ENCODE data around the gene ZNF547. TPM values are rescaled to one million over a fixed set of nuclear protein-coding genes. Genes with fewer than 3 reads are reported as not detected.

The ZNF547 gene
- total and polyA plus RNA-seq, 2 of the 8 experiments (the other 6 are each of a cell fraction or from before 2014, with no cell fraction given): 1.1 to 2.1 TPM

- H2AK5ac ChIP-seq (ENCODE audit: low read depth, low read length): no peak within 1 kb of the TSS
- no peak within 1 kb of the TSS for H3K14ac ChIP-seq (ENCODE audit: insufficient read length)
- H3K9ac ChIP-seq (replicated peaks in 1 of 4; ENCODE audit: extremely low read depth in 1 of 4, low read depth in 3 of 4, low read length in 3 of 4): peak within 1 kb of the TSS; percentile 39 to 79 (median 66)
- no peaks in the 10 kb centered on the region; a peak in 1 of 7 replicates for H3K4me1 ChIP-seq (replicated peaks in 1 of 4; ENCODE audit: control insufficient read depth in 3 of 4, insufficient read depth in 4 of 4, low read length in 3 of 4)
- H4K5ac ChIP-seq (ENCODE audit: insufficient read length, low read depth, low read length): peak within 1 kb of the TSS; percentile 17
- peak within 1 kb of the TSS; percentile 74; the same call in 1 of the 2 replicates for H4K8ac ChIP-seq (ENCODE audit: extremely low read depth, insufficient read depth, low read length)
- no peaks in the 10 kb centered on the region for H4K20me1 ChIP-seq (replicated peaks in 1 of 2; ENCODE audit: control insufficient read depth in 1 of 2, insufficient read depth in 2 of 2, low read length in 2 of 2)
- POLR2A ChIA-PET (ENCODE audit: partially characterized antibody): interaction anchor here (0.6 to 3.1 kb wide), 12 partner anchors 9 to 1790 kb away, joined by 3 to 20 read pairs (median 3); partner anchors contain the start of genes TRAPPC2B, ZNF304, ZNF460 and ZNF524
- CTCF ChIA-PET (ENCODE audit: partially characterized antibody): interaction anchor here (1.3 kb wide), 1 partner anchor 16 kb away, joined by 4 read pairs; no protein-coding TSS in a partner anchor
- H2BK12ac ChIP-seq (ENCODE audit: low read depth, low read length): no peak within 1 kb of the TSS
- no peak within 1 kb of the TSS for H3K56ac ChIP-seq (replicated peaks; ENCODE audit: insufficient read length, low read depth, low read length)
- H2BK120ac ChIP-seq (replicated peaks; ENCODE audit: low read depth, low read length): no peak within 1 kb of the TSS
- DNase-seq (ENCODE audit: low read depth in 1 of 2, low spot score in 2 of 2) (peak; percentile 96 to 99), FAIRE-seq (peak; percentile 99)
- H2AFZ ChIP-seq (ENCODE audit: low read length): peak within 1 kb of the TSS; percentile 97
- no peaks in the 10 kb centered on the region for H3K27me3 ChIP-seq (replicated peaks in 1 of 4; ENCODE audit: control insufficient read depth in 3 of 4, extremely low read depth in 1 of 4, insufficient read depth in 3 of 4, low read length in 3 of 4)
- peak within 1 kb of the TSS; percentile 54 to 88 (median 80) for H3K4me3 ChIP-seq (ENCODE audit: extremely low read depth in 1 of 4, insufficient read depth in 2 of 4, low read depth in 3 of 4, low read length in 4 of 4)
- H3K23ac ChIP-seq (ENCODE audit: insufficient read length): no peak within 1 kb of the TSS
- peak within 1 kb of the TSS; percentile 69 to 92 for H3K4me2 ChIP-seq (ENCODE audit: insufficient read depth in 1 of 2, low read depth in 2 of 2, low read length in 2 of 2)
- peak within 1 kb of the TSS; percentile 59 for H4K91ac ChIP-seq (replicated peaks; ENCODE audit: insufficient read length, low read length)
- H3K18ac ChIP-seq (ENCODE audit: extremely low read depth, low read length): no peak within 1 kb of the TSS; the same call in 1 of the 2 replicates
- H3K23me2 ChIP-seq (ENCODE audit: low read depth, low read length): peaks cover 3% of the 10 kb centered on the region; the same call in 1 of the 2 replicates
- H3K36me3 ChIP-seq (ENCODE audit: control insufficient read depth in 2 of 4, insufficient read depth in 4 of 4, low read length in 3 of 4): no peaks in the 10 kb centered on the region
- no peak within 1 kb of the TSS for H2BK20ac ChIP-seq (ENCODE audit: low read length)
- no peaks in the 10 kb centered on the region; the same call in 1 of the 2 replicates for H3K79me1 ChIP-seq (ENCODE audit: low read depth, low read length)
- 3% methylated on average over 50 of the region's 50 CpGs; no CpG with 5 or more reads in 1 of the 2 experiments for WGBS, 2 experiments (ENCODE audit: extremely low coverage in 1 of 2, insufficient coverage in 1 of 2, insufficient read length in 1 of 2, insufficient replicate concordance in 2 of 2, low coverage in 1 of 2, low lambda C conversion rate in 2 of 2, missing lambda C conversion rate in 1 of 2)
- H3K79me2 ChIP-seq (ENCODE audit: control insufficient read depth in 1 of 2, insufficient read depth in 2 of 2, low read length in 2 of 2): peaks cover 3 to 28% of the 10 kb centered on the region in 2 experiments; a peak in 3 of 4 replicates
- no peak within 1 kb of the TSS for H2BK15ac ChIP-seq (ENCODE audit: low read length)
- H3K9me3 ChIP-seq (ENCODE audit: insufficient read depth in 2 of 2, low read depth in 1 of 2, low read length in 1 of 2): no peaks in the 10 kb centered on the region
- no peak within 1 kb of the TSS for H3K4ac ChIP-seq (replicated peaks; ENCODE audit: insufficient read length, low read depth, low read length)
- H3K27ac ChIP-seq (ENCODE audit: low read depth, low read length): peak within 1 kb of the TSS; percentile 53; the same call in 1 of the 2 replicates
- H2BK5ac ChIP-seq (ENCODE audit: low read depth, low read length): peak within 1 kb of the TSS; percentile 40
- TF ChIP-seq CTCF (IDR thresholded peaks at IDR 0.05; ENCODE audit: control extremely low read depth in 1 of 3, insufficient read depth in 1 of 3, low read depth in 1 of 3, low read length in 3 of 3) (peak in 2 of 3 experiments; percentile 6 to 28; a peak in 3 of 4 replicates), JUND (IDR thresholded peaks at IDR 0.05; ENCODE audit: low read length) (peak; percentile 81), USF2 (IDR thresholded peaks at IDR 0.05; ENCODE audit: low read length) (no peak), YY1 (IDR thresholded peaks at IDR 0.05; ENCODE audit: low read depth, low read length) (no peak; the same call in 1 of the 2 replicates), RBBP5 (IDR thresholded peaks at IDR 0.05; ENCODE audit: borderline replicate concordance, low read depth, low read length) (no peak; the same call in 1 of the 2 replicates)
- TF ChIP-seq, protein P1, sequence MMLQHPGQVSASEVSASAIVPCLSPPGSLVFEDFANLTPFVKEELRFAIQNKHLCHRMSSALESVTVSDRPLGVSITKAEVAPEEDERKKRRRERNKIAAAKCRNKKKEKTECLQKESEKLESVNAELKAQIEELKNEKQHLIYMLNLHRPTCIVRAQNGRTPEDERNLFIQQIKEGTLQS (IDR thresholded peaks at IDR 0.05; ENCODE audit: insufficient read depth, low read depth, low read length): no peak
Observed at GRCh38 chr19:57389730-57390598, 26.6 kb downstream of the ZNF547 start, which contains the start of gene ZNF548. TSS of gene ZNF548 (plus strand) at chr19:57389854. CDS start at chr19:57390100, 246 bp downstream.

Measured in H1 (cell line).